Breast epithelium (tissue), 3 donors: ENCODE results near the gene CENPP.

Experiments used
- POLR2A ChIP-seq: fragments of 450-650 bp; IDR thresholded peaks from one replicate; pipeline ENCODE4 v1.6.1; 2016; ENCODE audit warnings: antibody characterized with exemption, mild to moderate bottlenecking, moderate library complexity
- POLR2AphosphoS5 ChIP-seq, 3 donors: sonication (generic); formaldehyde crosslinking; IDR thresholded peaks; one replicate each; pipeline ENCODE4 v1.6.1; 2017; ENCODE audit warnings: antibody characterized with exemption in 3 of 3
- TF ChIP-seq, protein P1 (sequence below), 3 donors: fragments of 450-650 bp; IDR thresholded peaks; one replicate each; pipeline ENCODE4 v1.5.1; 2016 to 2017; ENCODE audit warnings: antibody characterized with exemption in 3 of 3, mild to moderate bottlenecking in 3 of 3, moderate library complexity in 3 of 3

DNA sequence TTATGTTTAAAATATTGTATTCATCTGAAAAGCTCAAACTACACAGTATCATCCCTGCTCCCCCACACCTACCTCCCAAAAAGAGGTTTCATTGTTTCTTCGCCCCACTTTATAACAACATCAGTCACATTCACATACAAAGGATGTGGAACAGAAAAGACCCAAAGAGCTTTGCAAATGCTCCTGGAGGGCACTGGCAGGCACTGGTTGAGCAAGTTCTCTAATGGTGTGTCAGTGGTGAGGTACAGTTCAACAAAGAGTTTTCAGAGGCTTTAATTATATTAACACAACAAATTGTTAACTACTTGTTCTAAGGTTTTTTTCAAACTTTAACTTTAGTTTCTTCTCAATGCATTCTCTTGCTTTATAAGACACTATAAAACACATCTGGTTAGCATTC lies 264.2 kb downstream of the CENPP start:
- TF ChIP-seq POLR2A, result no peak
- TF ChIP-seq, protein P1, sequence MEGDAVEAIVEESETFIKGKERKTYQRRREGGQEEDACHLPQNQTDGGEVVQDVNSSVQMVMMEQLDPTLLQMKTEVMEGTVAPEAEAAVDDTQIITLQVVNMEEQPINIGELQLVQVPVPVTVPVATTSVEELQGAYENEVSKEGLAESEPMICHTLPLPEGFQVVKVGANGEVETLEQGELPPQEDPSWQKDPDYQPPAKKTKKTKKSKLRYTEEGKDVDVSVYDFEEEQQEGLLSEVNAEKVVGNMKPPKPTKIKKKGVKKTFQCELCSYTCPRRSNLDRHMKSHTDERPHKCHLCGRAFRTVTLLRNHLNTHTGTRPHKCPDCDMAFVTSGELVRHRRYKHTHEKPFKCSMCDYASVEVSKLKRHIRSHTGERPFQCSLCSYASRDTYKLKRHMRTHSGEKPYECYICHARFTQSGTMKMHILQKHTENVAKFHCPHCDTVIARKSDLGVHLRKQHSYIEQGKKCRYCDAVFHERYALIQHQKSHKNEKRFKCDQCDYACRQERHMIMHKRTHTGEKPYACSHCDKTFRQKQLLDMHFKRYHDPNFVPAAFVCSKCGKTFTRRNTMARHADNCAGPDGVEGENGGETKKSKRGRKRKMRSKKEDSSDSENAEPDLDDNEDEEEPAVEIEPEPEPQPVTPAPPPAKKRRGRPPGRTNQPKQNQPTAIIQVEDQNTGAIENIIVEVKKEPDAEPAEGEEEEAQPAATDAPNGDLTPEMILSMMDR (IDR thresholded peaks at IDR 0.05), result no peak
- no peak for TF ChIP-seq POLR2AphosphoS5 (IDR thresholded peaks at IDR 0.05)
